D721Med (cell line): ENCODE results near the gene HJURP.
A peak's percentile ranks its signal among the peaks of the same experiment; 100 is the strongest.

Source experiments
- DNase-seq: peaks from one replicate; pipeline ENCODE4 v3.0.0; 2011; ENCODE audit warnings: low spot score; ENCODE audit not compliant: insufficient read length
- FAIRE-seq: peaks from 2 replicates; lab custom pipeline; 2011; peaks lifted over from hg19 to GRCh38; lab: Jason Lieb, UNC
- TF ChIP-seq, protein P1 (sequence below): IDR thresholded peaks from 2 replicates; pipeline ENCODE4 v1.5.1; 2012; ENCODE audit warnings: mild to moderate bottlenecking, control low read depth; ENCODE audit not compliant: insufficient read depth; ENCODE audit errors: missing control alignments

The HJURP gene

DNA sequence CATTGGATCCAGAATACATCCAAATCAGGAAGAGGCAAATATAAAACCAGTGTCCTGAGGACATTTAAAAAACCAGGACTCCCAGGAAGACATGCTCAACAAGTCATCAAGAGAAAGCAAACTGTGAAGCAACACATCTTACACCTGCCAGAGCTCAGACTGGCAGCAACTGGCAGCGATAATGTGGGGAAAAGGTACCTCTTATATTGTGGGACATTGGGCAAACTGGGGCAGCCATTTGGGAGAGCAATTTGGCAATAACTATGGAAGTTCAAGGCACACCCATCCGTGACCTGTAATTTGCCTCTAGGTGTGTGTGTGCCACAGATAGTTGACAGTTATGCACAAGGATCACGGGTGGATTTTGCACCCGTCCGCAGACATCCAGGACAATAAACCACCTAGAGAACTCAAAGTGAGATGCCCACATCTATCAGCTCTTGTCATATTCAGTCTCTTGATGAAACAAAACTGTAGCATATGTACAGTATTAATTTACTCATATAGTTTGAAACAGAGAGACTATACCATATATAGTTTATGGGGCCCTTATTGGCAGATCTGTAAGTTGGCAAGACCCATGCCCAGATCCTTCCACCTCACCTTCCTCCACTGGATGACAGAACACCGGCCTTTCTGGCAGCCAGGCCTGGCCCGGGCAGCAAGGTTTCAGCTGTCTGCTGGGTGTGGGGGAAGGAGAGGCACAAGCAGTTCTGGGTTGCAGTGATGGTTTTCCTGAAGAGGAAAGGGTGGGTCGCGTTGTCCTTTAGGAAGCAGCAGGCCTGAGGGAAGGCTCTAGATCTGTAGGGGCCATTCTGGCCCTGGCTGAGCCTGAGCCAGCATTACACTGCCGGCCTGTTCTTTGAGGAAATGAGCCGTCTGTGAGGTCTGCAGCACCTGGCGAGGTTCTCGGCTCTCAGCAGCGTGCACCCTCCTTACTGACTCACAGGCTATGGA is 18.8 kb downstream of the HJURP start:
- TF ChIP-seq, protein P1, sequence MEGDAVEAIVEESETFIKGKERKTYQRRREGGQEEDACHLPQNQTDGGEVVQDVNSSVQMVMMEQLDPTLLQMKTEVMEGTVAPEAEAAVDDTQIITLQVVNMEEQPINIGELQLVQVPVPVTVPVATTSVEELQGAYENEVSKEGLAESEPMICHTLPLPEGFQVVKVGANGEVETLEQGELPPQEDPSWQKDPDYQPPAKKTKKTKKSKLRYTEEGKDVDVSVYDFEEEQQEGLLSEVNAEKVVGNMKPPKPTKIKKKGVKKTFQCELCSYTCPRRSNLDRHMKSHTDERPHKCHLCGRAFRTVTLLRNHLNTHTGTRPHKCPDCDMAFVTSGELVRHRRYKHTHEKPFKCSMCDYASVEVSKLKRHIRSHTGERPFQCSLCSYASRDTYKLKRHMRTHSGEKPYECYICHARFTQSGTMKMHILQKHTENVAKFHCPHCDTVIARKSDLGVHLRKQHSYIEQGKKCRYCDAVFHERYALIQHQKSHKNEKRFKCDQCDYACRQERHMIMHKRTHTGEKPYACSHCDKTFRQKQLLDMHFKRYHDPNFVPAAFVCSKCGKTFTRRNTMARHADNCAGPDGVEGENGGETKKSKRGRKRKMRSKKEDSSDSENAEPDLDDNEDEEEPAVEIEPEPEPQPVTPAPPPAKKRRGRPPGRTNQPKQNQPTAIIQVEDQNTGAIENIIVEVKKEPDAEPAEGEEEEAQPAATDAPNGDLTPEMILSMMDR, result no peak
- no peak for DNase-seq
- no peak for FAIRE-seq

DNA sequence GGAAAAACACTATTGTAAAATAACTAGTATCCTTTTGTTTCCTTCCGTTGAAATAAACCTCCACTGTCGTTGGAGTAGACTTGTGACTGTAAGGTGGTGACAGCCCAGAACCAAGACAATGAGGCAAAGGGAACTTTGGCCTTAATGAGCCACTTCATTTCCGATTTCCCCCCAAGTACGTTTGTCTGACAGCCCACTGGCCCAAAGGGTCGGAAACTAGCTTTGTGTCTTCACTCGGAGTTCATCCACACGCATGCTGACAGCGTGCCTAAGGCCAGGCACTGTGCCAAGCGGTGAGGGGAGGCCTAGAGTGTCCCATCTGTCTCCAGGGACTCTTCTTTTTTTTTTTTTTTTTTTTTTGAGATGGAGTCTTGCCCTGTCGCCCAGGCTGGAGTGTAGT is 21.0 kb downstream of the HJURP start:
- DNase-seq (no peak), FAIRE-seq (no peak)
- TF ChIP-seq, protein P1, result no peak

DNA sequence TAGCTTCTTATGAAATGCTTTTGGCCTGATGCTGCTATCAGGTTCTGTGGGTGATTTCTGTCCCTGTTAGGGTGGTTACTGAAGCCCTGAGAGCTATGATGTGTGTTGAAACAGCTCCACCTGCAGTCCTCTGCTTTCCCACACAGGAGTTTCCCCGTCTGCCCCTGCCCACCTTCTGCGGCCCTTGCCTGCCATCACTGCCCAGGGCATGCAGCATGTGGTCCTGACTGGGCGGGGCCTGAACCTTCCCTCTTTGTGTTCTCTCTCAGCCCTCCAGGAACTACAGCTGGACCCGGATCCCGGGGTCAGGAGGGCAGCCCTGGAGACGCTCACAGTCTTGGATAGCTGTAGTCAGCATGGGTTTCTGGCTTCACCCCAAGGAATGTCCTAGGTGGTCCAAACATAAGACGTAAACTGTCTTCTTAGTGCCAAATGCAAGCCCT is 21.4 kb downstream of the HJURP start:
- FAIRE-seq (no peak), DNase-seq (peak; percentile 52)
- TF ChIP-seq, protein P1, result peak; percentile 28

DNA sequence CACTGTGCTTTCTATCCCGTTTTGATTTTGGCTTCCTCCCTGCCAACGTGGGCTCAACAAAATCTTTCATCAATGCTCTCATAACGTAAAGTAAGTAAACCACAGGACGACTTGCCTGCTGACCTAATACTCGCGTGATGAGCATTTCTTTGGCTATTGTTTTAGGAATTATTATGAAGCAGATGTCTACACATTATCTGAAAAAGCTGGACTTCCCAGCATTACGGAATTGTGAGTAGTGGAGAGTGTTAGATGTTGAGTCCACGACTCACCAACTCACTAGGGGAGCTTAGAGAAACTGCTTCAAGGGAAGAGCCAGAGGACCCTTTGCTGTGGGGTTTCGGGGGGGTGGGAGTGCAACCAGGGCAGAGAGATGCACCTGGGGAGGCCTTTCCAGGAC is 21.9 kb downstream of the HJURP start:
- DNase-seq, result no peak
- TF ChIP-seq, protein P1, result no peak
- FAIRE-seq, result no peak

DNA sequence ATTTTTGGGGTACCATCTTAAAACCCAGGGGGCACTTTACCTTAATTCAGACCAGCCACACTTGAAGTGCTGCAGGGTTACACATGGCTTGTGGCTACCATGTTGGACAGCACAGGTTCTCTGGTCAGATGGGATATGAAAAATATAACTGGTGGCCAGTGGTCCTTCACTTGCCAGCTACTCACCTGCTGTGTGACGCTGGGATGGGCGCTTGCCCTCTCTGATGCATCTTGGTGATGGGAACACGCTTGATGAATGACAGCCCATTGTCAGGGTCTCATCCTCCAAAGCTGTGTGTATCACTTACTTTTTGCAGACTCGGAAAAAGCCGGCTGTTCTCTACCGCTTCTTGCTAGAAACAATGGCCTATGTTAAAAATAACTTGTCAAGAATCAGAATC is 22.5 kb downstream of the HJURP start:
- DNase-seq, result no peak
- TF ChIP-seq, protein P1, result no peak
- no peak for FAIRE-seq

DNA sequence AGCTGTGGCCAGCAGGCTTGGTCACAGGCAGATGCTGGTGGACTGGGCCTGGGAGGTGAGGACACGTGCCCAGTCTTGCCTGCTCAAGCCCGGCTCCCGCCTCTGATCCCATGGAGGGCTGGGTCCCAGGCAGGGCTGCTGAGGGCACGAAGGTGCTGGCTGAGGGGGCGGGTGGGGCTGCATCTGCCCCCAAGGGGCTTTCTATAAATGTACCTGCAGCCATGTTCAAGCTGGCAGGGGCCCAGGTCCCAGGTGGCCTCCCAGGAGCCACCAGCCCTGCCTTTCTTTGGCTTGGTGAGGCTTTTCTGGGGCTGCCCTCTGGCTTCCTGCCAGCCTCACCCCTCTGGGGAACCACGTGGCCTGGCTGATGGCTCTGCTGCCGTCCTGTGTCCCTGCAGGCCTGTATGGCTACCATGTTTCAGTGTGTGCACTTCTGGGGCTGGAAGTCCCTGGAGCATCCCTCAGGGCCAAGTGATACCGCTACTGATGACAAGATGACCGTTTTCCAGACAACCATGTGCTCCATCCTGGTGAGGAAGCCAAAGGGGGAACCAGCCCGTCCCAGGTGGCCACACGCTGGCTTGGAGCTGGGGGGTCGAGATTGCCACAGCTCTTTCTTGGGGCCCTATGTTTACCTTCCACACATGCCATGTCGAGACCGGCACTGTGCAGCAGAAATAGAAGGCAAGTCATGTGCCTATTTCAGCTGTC is 23.2 kb downstream of the HJURP start:
- DNase-seq (no peak), FAIRE-seq (no peak)
- TF ChIP-seq, protein P1, result no peak
